Measurements from ENCODE around the gene PRKCB. TPM values are rescaled to one million over a fixed set of nuclear protein-coding genes. Genes with fewer than 3 reads are reported as not detected.

PRKCB gene
- 5.8 TPM for polyA plus RNA-seq (2013, experiment 1 of 2)
- polyA plus RNA-seq (2013, experiment 2 of 2), result 3.0 TPM

DNA sequence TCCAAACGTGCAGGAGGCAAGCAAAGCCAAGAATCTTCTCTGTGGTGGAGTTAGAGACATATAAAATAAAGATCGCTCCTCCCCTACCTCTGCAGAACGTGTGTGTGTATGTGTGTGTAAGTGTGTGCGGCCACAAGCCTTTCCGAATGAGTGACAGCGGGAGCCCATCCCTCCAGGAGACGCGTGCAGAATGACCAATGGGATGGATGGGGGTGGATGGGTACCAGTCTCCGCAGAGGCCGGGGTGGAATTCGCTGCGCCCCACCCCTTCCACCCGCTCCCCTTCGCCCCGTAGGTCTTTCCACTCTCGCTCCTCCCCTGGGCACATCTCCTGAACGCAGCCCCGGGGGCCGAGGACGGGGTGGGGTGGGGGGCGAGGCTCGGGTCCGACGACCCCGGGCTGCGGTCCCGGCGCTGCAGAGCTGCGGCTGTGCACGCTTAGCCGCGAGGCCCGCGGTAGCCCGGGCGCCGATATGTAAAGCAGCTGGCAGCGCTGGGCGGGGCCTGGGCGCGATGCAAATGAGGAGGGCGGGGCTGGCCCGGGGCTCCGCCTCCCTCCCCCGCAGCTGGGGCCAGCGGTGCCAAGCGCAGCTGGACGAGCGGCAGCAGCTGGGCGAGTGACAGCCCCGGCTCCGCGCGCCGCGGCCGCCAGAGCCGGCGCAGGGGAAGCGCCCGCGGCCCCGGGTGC, at the start of gene PRKCB:
Gene PRKCB, plus strand, starts transcription at position 594 of the 688 bp plus-strand sequence.
- peak within 1 kb of the TSS; percentile 48 for H3K4me3 ChIP-seq (ENCODE audit: extremely low read depth, insufficient read depth, low read length, poor library complexity, severe bottlenecking)
- 0 to 1% methylated on average over 27 to 30 of the region's 63 CpGs for WGBS, 2 experiments (ENCODE audit: insufficient coverage in 2 of 2)
- H3K27ac ChIP-seq (ENCODE audit: low read depth, low read length, severe bottlenecking), result no peak within 1 kb of the TSS

DNA sequence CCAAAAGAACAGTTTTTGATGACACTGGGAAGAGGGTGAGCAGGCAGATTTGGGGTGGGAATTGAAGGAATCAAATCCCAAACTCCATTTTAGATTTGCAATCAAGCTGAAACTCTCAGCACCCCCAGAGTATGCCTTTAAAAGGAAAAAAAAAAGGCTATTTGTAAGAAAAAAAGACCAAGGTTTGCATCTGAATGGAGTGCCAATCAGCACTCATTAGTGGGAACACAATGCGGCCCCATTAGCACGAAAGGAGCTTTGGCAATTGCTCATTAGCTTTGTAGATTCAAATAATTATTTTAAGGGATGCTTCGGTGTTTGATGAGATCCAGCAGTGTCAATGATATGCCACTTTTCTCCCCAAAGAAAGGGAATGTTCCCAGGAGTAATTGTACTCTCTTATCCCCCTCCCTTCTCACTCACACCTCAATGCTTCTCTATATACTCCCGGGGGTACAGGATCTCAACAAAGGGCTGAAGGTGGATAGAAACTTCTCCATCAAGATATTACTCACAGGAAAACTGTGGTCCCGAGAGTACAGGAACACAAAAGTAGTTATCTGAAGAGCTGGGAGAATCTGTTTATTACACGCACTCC, 48.7 kb upstream of the PRKCB start:
- no peak overlapping the region for H3K4me3 ChIP-seq (ENCODE audit: extremely low read depth, insufficient read depth, low read length, poor library complexity, severe bottlenecking)
- H3K4me1 ChIP-seq (ENCODE audit: control insufficient read depth, insufficient read depth, low read length, poor library complexity, severe bottlenecking), result no peaks in the 10 kb centered on the region
- 8 to 25% methylated on average over 2 to 3 of the region's 6 CpGs for WGBS, 2 experiments (ENCODE audit: insufficient coverage in 2 of 2)
- H3K36me3 ChIP-seq (ENCODE audit: control insufficient read depth, insufficient read depth, low read length), result no peaks in the 10 kb centered on the region
- H3K27ac ChIP-seq (ENCODE audit: low read depth, low read length, severe bottlenecking), result no peak overlapping the region
- no peaks in the 10 kb centered on the region for H3K9me3 ChIP-seq (ENCODE audit: control insufficient read depth, low read length)

More for the DNA sequence above, at the start of gene PRKCB:
- Histone ChIP-seq H3K4me1 (ENCODE audit: control insufficient read depth, insufficient read depth, low read length, poor library complexity, severe bottlenecking) (peaks cover 6% of the 10 kb centered on the region), H3K9me3 (ENCODE audit: control insufficient read depth, low read length) (no peaks in the 10 kb centered on the region), H3K36me3 (ENCODE audit: control insufficient read depth, insufficient read depth, low read length) (no peaks in the 10 kb centered on the region)

DNA sequence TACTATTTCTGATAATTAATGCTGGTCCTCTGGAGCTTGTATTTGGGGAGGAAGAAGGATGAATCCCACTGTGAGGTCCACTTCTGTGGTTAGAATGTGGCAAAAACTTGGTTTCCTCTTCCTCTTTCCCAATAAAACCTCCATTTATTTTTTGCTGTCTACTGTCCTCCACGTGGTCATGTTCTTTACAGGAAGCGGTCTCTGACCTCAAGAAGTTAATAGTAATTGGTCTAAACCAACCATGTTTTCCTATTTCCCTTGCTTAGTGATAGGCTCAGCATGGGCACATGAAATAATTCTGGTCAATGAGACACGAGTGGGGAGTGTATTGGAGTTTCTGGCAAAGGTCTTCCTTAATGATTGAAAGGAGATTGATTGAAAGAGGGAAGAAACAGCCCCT, 47.1 kb upstream of the PRKCB start:
- Histone ChIP-seq H3K27ac (ENCODE audit: low read depth, low read length, severe bottlenecking) (no peak overlapping the region), H3K36me3 (ENCODE audit: control insufficient read depth, insufficient read depth, low read length) (no peaks in the 10 kb centered on the region), H3K4me3 (ENCODE audit: extremely low read depth, insufficient read depth, low read length, poor library complexity, severe bottlenecking) (no peak overlapping the region), H3K4me1 (ENCODE audit: control insufficient read depth, insufficient read depth, low read length, poor library complexity, severe bottlenecking) (no peaks in the 10 kb centered on the region), H3K9me3 (ENCODE audit: control insufficient read depth, low read length) (no peaks in the 10 kb centered on the region)
- WGBS, 2 experiments (ENCODE audit: insufficient coverage in 2 of 2), result 91 to 92% methylated on average over 1 to 2 of the region's 3 CpGs

DNA sequence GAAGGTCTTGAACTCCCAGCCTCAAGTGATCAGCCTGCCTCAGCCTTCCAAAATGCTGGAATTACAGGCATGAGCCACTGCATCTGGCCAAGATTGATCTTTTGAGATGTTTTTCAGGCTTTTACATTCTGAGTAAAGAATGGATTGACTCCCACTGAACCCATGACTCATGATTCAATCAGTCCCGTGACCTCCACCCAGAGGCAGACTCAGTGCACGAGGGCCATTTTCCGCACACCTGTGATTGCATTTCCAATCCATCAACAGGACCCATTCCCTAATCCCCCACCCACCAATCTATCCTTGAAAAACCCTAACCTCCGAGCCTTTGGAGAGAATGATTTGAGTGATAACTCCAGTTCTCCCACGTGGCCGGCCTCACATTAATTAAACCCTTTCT, 40.4 kb upstream of the PRKCB start:
- WGBS, 2 experiments (ENCODE audit: insufficient coverage in 2 of 2), result 94 to 100% methylated on average over 4 of the region's 6 CpGs
- no peak overlapping the region for H3K27ac ChIP-seq (ENCODE audit: low read depth, low read length, severe bottlenecking)
- H3K4me3 ChIP-seq (ENCODE audit: extremely low read depth, insufficient read depth, low read length, poor library complexity, severe bottlenecking), result no peak overlapping the region
- H3K4me1 ChIP-seq (ENCODE audit: control insufficient read depth, insufficient read depth, low read length, poor library complexity, severe bottlenecking), result no peaks in the 10 kb centered on the region
- no peaks in the 10 kb centered on the region for H3K9me3 ChIP-seq (ENCODE audit: control insufficient read depth, low read length)
- no peaks in the 10 kb centered on the region for H3K36me3 ChIP-seq (ENCODE audit: control insufficient read depth, insufficient read depth, low read length)

DNA sequence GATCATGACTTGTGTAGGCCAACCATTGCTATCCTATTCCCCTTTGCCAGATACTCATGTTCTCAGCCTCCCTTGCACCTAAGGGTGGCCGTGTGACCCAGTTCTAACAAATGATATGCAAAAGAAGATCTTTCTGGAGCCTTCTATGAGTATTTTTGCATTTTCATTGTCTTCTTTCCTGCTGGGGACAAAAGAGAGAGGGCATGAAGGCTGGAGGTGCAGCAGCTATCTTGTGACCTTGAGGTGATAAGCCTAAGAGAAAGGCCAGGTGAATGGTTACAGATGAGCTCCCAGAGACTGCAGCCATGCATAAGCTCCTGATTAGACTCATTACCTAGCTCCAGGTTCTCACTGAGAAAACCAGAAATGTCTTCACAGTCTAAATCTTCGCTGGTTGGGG, 38.8 kb upstream of the PRKCB start:
- Histone ChIP-seq H3K36me3 (ENCODE audit: control insufficient read depth, insufficient read depth, low read length) (no peaks in the 10 kb centered on the region), H3K4me1 (ENCODE audit: control insufficient read depth, insufficient read depth, low read length, poor library complexity, severe bottlenecking) (no peaks in the 10 kb centered on the region), H3K27ac (ENCODE audit: low read depth, low read length, severe bottlenecking) (no peak overlapping the region), H3K9me3 (ENCODE audit: control insufficient read depth, low read length) (no peaks in the 10 kb centered on the region), H3K4me3 (ENCODE audit: extremely low read depth, insufficient read depth, low read length, poor library complexity, severe bottlenecking) (no peak overlapping the region)
- WGBS, 2 experiments (ENCODE audit: insufficient coverage in 2 of 2), result 80 to 100% methylated on average over 1 of the region's 2 CpGs

DNA sequence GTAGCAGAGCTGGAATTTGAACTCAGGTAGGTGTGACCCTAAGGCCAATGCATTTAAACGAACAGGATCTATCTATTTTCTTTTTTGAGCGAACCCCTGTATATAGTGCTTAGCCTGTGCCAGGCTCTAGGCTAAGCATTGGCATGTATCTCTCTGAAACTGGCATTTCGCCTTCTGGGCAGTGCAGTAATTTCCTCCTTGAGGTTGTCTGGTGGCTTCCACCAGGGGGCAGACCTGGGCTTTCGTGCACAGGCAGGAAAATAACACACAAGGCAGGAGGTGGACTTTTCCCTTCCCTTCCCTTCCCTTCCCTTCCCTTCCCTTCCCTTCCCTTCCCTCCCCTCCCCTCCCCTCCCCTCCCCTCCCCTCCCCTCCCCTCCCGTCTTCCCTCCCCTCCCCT, 34.4 kb upstream of the PRKCB start:
- no peak overlapping the region for H3K4me3 ChIP-seq (ENCODE audit: extremely low read depth, insufficient read depth, low read length, poor library complexity, severe bottlenecking)
- no peaks in the 10 kb centered on the region for H3K36me3 ChIP-seq (ENCODE audit: control insufficient read depth, insufficient read depth, low read length)
- no peak overlapping the region for H3K27ac ChIP-seq (ENCODE audit: low read depth, low read length, severe bottlenecking)
- H3K9me3 ChIP-seq (ENCODE audit: control insufficient read depth, low read length), result no peaks in the 10 kb centered on the region
- 22 to 33% methylated on average over 3 of the region's 5 CpGs for WGBS, 2 experiments (ENCODE audit: insufficient coverage in 2 of 2)
- no peaks in the 10 kb centered on the region for H3K4me1 ChIP-seq (ENCODE audit: control insufficient read depth, insufficient read depth, low read length, poor library complexity, severe bottlenecking)

DNA sequence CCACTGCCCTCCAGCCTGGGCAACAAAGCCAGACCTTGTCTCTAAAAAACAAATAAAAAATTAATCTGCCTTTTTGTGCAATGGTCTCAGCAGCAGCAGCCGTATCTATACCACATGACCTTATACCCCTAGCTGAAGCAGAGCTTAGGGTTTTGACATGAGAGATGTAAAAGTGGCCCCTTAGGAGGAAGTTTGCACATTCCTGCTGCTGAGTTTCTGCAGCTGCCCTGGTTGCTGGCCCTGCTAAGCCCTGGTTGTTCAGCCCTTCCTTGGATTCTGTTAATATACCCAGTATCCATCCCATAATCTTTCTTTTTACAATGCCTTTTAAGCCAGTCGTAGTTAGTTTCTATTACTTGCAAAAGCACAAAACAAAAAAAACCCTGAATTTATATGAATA, 33.0 kb upstream of the PRKCB start:
- H3K4me1 ChIP-seq (ENCODE audit: control insufficient read depth, insufficient read depth, low read length, poor library complexity, severe bottlenecking), result no peaks in the 10 kb centered on the region
- no peaks in the 10 kb centered on the region for H3K36me3 ChIP-seq (ENCODE audit: control insufficient read depth, insufficient read depth, low read length)
- H3K4me3 ChIP-seq (ENCODE audit: extremely low read depth, insufficient read depth, low read length, poor library complexity, severe bottlenecking), result no peak overlapping the region
- H3K9me3 ChIP-seq (ENCODE audit: control insufficient read depth, low read length), result no peaks in the 10 kb centered on the region
- WGBS, 2 experiments (ENCODE audit: insufficient coverage in 2 of 2), result 100% methylated on average over 1 of the region's 2 CpGs; no CpG with 5 or more reads in 1 of the 2 experiments
- H3K27ac ChIP-seq (ENCODE audit: low read depth, low read length, severe bottlenecking), result no peak overlapping the region

DNA sequence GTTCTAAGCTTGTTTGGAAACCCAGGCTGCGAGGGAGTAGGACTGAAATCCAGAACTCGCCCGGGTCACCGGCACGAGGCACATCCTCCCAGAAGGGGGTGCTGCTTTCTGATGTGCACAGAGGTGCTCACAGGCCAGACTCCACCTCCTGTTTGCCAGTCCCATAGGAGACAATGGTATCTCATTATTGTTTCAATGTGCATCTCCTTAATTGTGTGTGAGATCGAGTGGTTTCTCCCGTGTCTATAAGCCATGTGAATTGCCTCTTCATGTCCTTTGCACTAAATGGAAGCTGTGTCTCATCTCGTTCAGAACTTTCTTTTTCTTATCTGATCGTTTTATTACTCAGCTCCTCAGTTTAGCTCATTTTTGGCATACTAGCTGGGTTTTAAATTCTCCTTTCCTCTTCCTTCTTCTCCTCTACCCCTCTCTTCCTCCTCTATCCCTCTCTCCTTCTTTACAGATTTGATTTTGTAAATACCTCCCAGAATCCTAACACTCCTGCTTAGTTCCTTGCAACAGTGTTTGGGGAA, 32.1 kb upstream of the PRKCB start:
- Histone ChIP-seq H3K4me1 (ENCODE audit: control insufficient read depth, insufficient read depth, low read length, poor library complexity, severe bottlenecking) (no peaks in the 10 kb centered on the region), H3K4me3 (ENCODE audit: extremely low read depth, insufficient read depth, low read length, poor library complexity, severe bottlenecking) (no peak overlapping the region), H3K9me3 (ENCODE audit: control insufficient read depth, low read length) (no peaks in the 10 kb centered on the region), H3K27ac (ENCODE audit: low read depth, low read length, severe bottlenecking) (no peak overlapping the region), H3K36me3 (ENCODE audit: control insufficient read depth, insufficient read depth, low read length) (no peaks in the 10 kb centered on the region)
- WGBS, 2 experiments (ENCODE audit: insufficient coverage in 2 of 2), result 36 to 46% methylated on average over 4 to 9 of the region's 9 CpGs

DNA sequence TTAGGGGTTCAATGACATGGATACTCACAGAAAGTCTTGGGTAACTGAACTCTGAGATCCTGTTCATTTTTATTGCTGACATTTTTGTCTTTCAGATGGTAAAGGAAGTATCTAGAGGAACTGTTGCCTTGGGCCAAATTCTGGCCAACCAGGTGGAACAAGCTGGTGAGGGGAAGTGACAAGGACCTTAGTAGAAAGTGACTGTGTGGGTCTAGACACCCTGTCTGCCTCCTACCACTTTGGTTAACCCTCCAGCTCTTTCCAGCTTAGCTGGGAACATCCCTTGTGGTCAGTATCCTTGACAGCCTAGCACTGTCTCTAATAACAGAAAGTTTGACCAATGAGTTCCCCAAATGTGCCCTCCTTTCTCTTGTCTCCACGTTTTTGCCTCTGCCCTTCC, 28.8 kb upstream of the PRKCB start:
- H3K27ac ChIP-seq (ENCODE audit: low read depth, low read length, severe bottlenecking), result no peak overlapping the region
- no peak overlapping the region for H3K4me3 ChIP-seq (ENCODE audit: extremely low read depth, insufficient read depth, low read length, poor library complexity, severe bottlenecking)
- no peaks in the 10 kb centered on the region for H3K9me3 ChIP-seq (ENCODE audit: control insufficient read depth, low read length)
- no peaks in the 10 kb centered on the region for H3K4me1 ChIP-seq (ENCODE audit: control insufficient read depth, insufficient read depth, low read length, poor library complexity, severe bottlenecking)
- no peaks in the 10 kb centered on the region for H3K36me3 ChIP-seq (ENCODE audit: control insufficient read depth, insufficient read depth, low read length)
- 57 to 67% methylated on average over 1 of the region's 1 CpG for WGBS, 2 experiments (ENCODE audit: insufficient coverage in 2 of 2)

DNA sequence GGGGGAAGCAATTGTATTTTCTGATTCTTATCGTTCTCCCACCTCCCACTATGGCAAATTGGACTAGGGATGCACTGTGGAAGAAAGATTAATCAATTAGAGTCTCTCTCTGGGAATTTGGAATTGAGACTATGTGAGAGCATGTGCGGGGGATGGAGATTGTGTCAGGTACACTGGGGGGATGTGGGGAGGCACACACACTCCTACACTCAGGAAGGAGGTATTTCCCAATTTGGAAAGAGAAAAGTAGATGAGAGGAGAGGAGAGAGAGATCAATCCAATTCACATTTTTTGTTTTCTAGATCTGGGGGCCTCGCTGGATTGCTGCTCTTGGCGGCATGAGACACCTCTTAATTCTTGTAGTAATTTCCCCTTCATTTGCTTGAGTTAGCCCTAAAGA, 14.3 kb upstream of the PRKCB start:
- 76% methylated on average over 2 of the region's 4 CpGs; no CpG with 5 or more reads in 1 of the 2 experiments for WGBS, 2 experiments (ENCODE audit: insufficient coverage in 2 of 2)
- no peaks in the 10 kb centered on the region for H3K4me1 ChIP-seq (ENCODE audit: control insufficient read depth, insufficient read depth, low read length, poor library complexity, severe bottlenecking)
- no peak overlapping the region for H3K27ac ChIP-seq (ENCODE audit: low read depth, low read length, severe bottlenecking)
- no peaks in the 10 kb centered on the region for H3K9me3 ChIP-seq (ENCODE audit: control insufficient read depth, low read length)
- H3K36me3 ChIP-seq (ENCODE audit: control insufficient read depth, insufficient read depth, low read length), result no peaks in the 10 kb centered on the region
- H3K4me3 ChIP-seq (ENCODE audit: extremely low read depth, insufficient read depth, low read length, poor library complexity, severe bottlenecking), result no peak overlapping the region

Data from mesodermal cell (in vitro differentiated cells).